SU-DHL-6 (cell line): ENCODE data around the gene CTNNBIP1.

Experiments
- EZH2phosphoT487 ChIP-seq: fragments of 200-600 bp; sonication (generic), shearing (Covaris generic); conservative IDR thresholded peaks from 2 replicates; pipeline ENCODE4 v1.6.1; 2018; ENCODE audit warnings: mild to moderate bottlenecking, antibody characterized with exemption, low read length, moderate library complexity, mixed read lengths
- TF ChIP-seq, protein P1 (sequence below): fragments of 200-600 bp; sonication (generic); IDR thresholded peaks from one replicate; pipeline ENCODE4 v1.5.1; 2017; ENCODE audit warnings: antibody characterized with exemption, mild to moderate bottlenecking, low read length, moderate library complexity; ENCODE audit not compliant: insufficient read depth, poor library complexity, severe bottlenecking

DNA sequence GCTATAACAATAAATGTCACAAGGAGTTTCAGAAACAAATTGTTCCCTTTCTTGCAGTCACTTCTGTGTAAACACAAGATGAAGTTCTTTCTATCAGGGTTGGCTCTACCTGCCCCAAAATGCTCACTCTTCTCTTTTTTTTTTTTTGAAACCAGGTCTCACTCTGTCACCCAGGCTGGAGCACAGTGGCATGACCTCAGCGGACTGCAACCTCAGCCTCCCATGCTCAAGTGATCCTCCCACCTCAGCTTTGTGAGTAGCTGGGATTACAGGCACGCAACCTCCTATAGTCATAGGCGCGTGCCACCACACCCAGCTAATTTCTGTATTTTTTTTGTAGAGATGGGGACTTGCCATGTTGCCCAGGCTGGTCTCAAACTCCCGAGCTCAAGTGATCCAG lies 10.5 kb upstream of the CTNNBIP1 start:
- TF ChIP-seq, protein P1, sequence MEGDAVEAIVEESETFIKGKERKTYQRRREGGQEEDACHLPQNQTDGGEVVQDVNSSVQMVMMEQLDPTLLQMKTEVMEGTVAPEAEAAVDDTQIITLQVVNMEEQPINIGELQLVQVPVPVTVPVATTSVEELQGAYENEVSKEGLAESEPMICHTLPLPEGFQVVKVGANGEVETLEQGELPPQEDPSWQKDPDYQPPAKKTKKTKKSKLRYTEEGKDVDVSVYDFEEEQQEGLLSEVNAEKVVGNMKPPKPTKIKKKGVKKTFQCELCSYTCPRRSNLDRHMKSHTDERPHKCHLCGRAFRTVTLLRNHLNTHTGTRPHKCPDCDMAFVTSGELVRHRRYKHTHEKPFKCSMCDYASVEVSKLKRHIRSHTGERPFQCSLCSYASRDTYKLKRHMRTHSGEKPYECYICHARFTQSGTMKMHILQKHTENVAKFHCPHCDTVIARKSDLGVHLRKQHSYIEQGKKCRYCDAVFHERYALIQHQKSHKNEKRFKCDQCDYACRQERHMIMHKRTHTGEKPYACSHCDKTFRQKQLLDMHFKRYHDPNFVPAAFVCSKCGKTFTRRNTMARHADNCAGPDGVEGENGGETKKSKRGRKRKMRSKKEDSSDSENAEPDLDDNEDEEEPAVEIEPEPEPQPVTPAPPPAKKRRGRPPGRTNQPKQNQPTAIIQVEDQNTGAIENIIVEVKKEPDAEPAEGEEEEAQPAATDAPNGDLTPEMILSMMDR: no peak
- TF ChIP-seq EZH2phosphoT487: no peak
